HepG2 (cell line): ENCODE results near the gene SKP1. TPM values are rescaled to one million over a fixed set of nuclear protein-coding genes. Genes with fewer than 3 reads are reported as not detected.
A peak's percentile ranks its signal among the peaks of the same experiment; 100 is the strongest.

Source experiments
- ARID3A ChIP-seq: IDR thresholded peaks from 2 replicates; pipeline ENCODE4 v1.6.1; 2012; ENCODE audit warnings: low read depth, low read length, improper control_type of control experiment
- ASH2L ChIP-seq: fragments of 300-600, 200-600 bp; sonication (generic); IDR thresholded peaks from 2 replicates; pipeline ENCODE4 v1.7.0; 2017; ENCODE audit warnings: low read depth, mild to moderate bottlenecking, moderate library complexity, mixed read lengths, low read length; ENCODE audit not compliant: insufficient read length
- CREM ChIP-seq, 2 experiments: sonication (generic) in 1 of 2; formaldehyde crosslinking in 1 of 2; IDR thresholded peaks; 2 replicates each; pipeline versions ENCODE4 v1.4.0 to v1.6.1; 2016 to 2020; ENCODE audit warnings: antibody characterized with exemption in 1 of 2, mild to moderate bottlenecking in 1 of 2, missing genetic modification reagents in 1 of 2
- DNMT3B ChIP-seq: conservative IDR thresholded peaks from 2 replicates; pipeline ENCODE4 v1.6.1; 2016; ENCODE audit warnings: missing biosample characterization, control low read depth
- EED ChIP-seq: sonication (generic); formaldehyde crosslinking; IDR thresholded peaks from 2 replicates; pipeline ENCODE4 v1.5.0; 2020; ENCODE audit warnings: mild to moderate bottlenecking, missing genetic modification reagents
- GABPB1 ChIP-seq: IDR thresholded peaks from 2 replicates; pipeline ENCODE4 v1.6.1; 2016; ENCODE audit warnings: mild to moderate bottlenecking, missing genetic modification reagents, moderate library complexity, missing compliant biosample characterization
- GATAD2A ChIP-seq: IDR thresholded peaks from 2 replicates; pipeline ENCODE4 v1.6.1; 2016
- GMEB2 ChIP-seq: IDR thresholded peaks from 2 replicates; pipeline ENCODE4 v1.6.1; 2016; ENCODE audit warnings: missing biosample characterization, missing genetic modification reagents, low read depth
- GTF2F1 ChIP-seq: fragments of 150-350 bp; IDR thresholded peaks from 2 replicates; pipeline ENCODE4 v1.6.1; 2014; ENCODE audit warnings: low read length
- KLF6 ChIP-seq: IDR thresholded peaks from 2 replicates; pipeline ENCODE4 v1.8.0; 2016; ENCODE audit warnings: missing biosample characterization, missing genetic modification reagents
- MATR3 ChIP-seq: sonication (generic); formaldehyde crosslinking; IDR thresholded peaks from 2 replicates; pipeline ENCODE4 v1.4.0; 2020; ENCODE audit warnings: missing genetic modification reagents
- MED1 ChIP-seq: sonication (generic); formaldehyde crosslinking; IDR thresholded peaks from 2 replicates; pipeline ENCODE4 v1.4.0; 2020; ENCODE audit warnings: missing genetic modification reagents
- MED8 ChIP-seq: sonication (generic); formaldehyde crosslinking; IDR thresholded peaks from 2 replicates; pipeline ENCODE4 v1.8.1; 2023; ENCODE audit warnings: mild to moderate bottlenecking, missing genetic modification reagents; ENCODE audit not compliant: insufficient replicate concordance
- NR1H2 ChIP-seq: sonication (generic); formaldehyde crosslinking; IDR thresholded peaks from 2 replicates; pipeline ENCODE4 v1.8.1; 2022; ENCODE audit warnings: low read depth, missing genetic modification reagents, borderline replicate concordance
- PLRG1 ChIP-seq: fragments of 450-650 bp; conservative IDR thresholded peaks from 2 replicates; pipeline ENCODE4 v1.6.1; 2016
- SNRNP70 ChIP-seq: fragments of 200-400 bp; formaldehyde crosslinking; IDR thresholded peaks from 2 replicates; pipeline ENCODE4 v1.6.1; 2017; ENCODE audit warnings: mild to moderate bottlenecking, low read depth, low read length, moderate library complexity
- SSRP1 ChIP-seq: IDR thresholded peaks from 2 replicates; pipeline ENCODE4 v1.6.1; 2016; ENCODE audit warnings: control low read depth
- ZBTB10 ChIP-seq: sonication (generic); formaldehyde crosslinking; IDR thresholded peaks from 2 replicates; pipeline ENCODE4 v1.4.0; 2020; ENCODE audit warnings: missing genetic modification reagents, borderline replicate concordance
- ZBTB46 ChIP-seq: sonication (generic); formaldehyde crosslinking; IDR thresholded peaks from 2 replicates; pipeline ENCODE4 v1.4.0; 2020; ENCODE audit warnings: mild to moderate bottlenecking, missing genetic modification reagents, borderline replicate concordance
- ZBTB7A ChIP-seq: sonication (generic); formaldehyde crosslinking; IDR thresholded peaks from 2 replicates; pipeline ENCODE4 v1.8.0; 2022; ENCODE audit warnings: mild to moderate bottlenecking, missing genetic modification reagents
- ZNF557 ChIP-seq: sonication (generic); formaldehyde crosslinking; IDR thresholded peaks from 2 replicates; pipeline ENCODE4 v1.4.0; 2020; ENCODE audit warnings: missing genetic modification reagents
- ZNF562 ChIP-seq: sonication (generic); formaldehyde crosslinking; IDR thresholded peaks from 2 replicates; pipeline ENCODE4 v1.8.0; 2022; ENCODE audit warnings: missing genetic modification reagents, borderline replicate concordance
- ZNF879 ChIP-seq: sonication (generic); formaldehyde crosslinking; IDR thresholded peaks from 2 replicates; pipeline ENCODE4 v1.8.1; 2023; ENCODE audit warnings: missing genetic modification reagents
- polyA plus RNA-seq, 8 experiments: library from polyadenylated mRNA; depleted of rRNA in 3 of 8; stranded (reverse) in 7 of 8; unstranded in 1 of 8; fragments of >200 nt; fragmentation: Illumina TruSeq in 4 of 8; extraction: Trizol in 4 of 8; gene quantifications; 2 replicates each; pipeline versions ENCODE4 v1.2.1 to v1.2.3, GENCODE V29; 2011 to 2016; ENCODE audit warnings: low read depth in 4 of 8, missing spikeins in 1 of 8, mixed read lengths in 1 of 8; ENCODE audit not compliant: insufficient read depth in 1 of 8
- total RNA-seq, 5 experiments: library from RNA; depleted of rRNA; stranded (reverse); fragments of >200 nt; fragmentation: Illumina TruSeq; extraction: Trizol; gene quantifications; 2 replicates each; pipeline ENCODE4 v1.2.3, GENCODE V29; 2016; ENCODE audit warnings: low read depth in 1 of 5

SKP1 gene
- total and polyA plus RNA-seq, 2 of the 13 experiments (the other 11 are each of a cell fraction or from before 2014, with no cell fraction given): 134 to 340 TPM

- TF ChIP-seq ZBTB10 (CRISPR knock-in tag) (no peak), EED (CRISPR knock-in tag) (no peak), MED8 (CRISPR knock-in tag) (no peak), NR1H2 (no peak), MATR3 (CRISPR knock-in tag) (no peak), GTF2F1 (no peak), ZNF557 (CRISPR knock-in tag) (no peak), ARID3A (no peak), MED1 (CRISPR knock-in tag) (no peak), GMEB2 (CRISPR knock-in tag) (no peak), SSRP1 (CRISPR knock-in tag) (no peak), ASH2L (no peak), KLF6 (CRISPR knock-in tag) (no peak), ZBTB7A (CRISPR knock-in tag) (no peak), SNRNP70 (no peak), PLRG1 (no peak), GATAD2A (CRISPR knock-in tag) (no peak), CREM (IDR thresholded peaks at IDR 0.05) (no peak; the same call in 1 of the 2 replicates), CREM (CRISPR knock-in tag; IDR thresholded peaks at IDR 0.05) (no peak), ZNF562 (CRISPR knock-in tag) (no peak), GABPB1 (peak; percentile 89), DNMT3B (CRISPR knock-in tag) (no peak), ZBTB46 (CRISPR knock-in tag) (no peak), ZNF879 (CRISPR knock-in tag) (no peak)
Observed at GRCh38 chr5:134114886-134115805, 61.6 kb downstream of the SKP1 start (continued).
